ELR (cell line): ENCODE data around the gene SLC25A48.

Source experiments
- DNase-seq: peaks from one replicate; pipeline ENCODE4 v3.0.0-alpha.2; 2015; ENCODE audit warnings: low read depth

SLC25A48 gene

GRCh38 chr5:135834639-135835529, at the start of gene SLC25A48:
Gene SLC25A48 (plus strand): TSS chr5:135834663. CDS start chr5:135834848, 185 bp downstream.
- peak; percentile 61 for DNase-seq

- DNase-seq = no peak
Observed at GRCh38 chr5:135800656-135801055, 33.8 kb upstream of the SLC25A48 start.

- DNase-seq = no peak
Observed at GRCh38 chr5:135810188-135810943, 24.1 kb upstream of the SLC25A48 start.

- no peak for DNase-seq
Observed at GRCh38 chr5:135811007-135811406, 23.5 kb upstream of the SLC25A48 start.

- DNase-seq = no peak
Observed at GRCh38 chr5:135813758-135814157, 20.7 kb upstream of the SLC25A48 start.

- DNase-seq = no peak
Observed at GRCh38 chr5:135814316-135814715, 20.1 kb upstream of the SLC25A48 start.

GRCh38 chr5:135814812-135815211, 19.7 kb upstream of the SLC25A48 start:
- no peak for DNase-seq

GRCh38 chr5:135821061-135821801, 13.2 kb upstream of the SLC25A48 start:
- DNase-seq = no peak

GRCh38 chr5:135821802-135822201, 12.7 kb upstream of the SLC25A48 start:
- DNase-seq = no peak

GRCh38 chr5:135822286-135822685, 12.2 kb upstream of the SLC25A48 start:
- DNase-seq = no peak

GRCh38 chr5:135822959-135823358, 11.5 kb upstream of the SLC25A48 start:
- no peak for DNase-seq

- no peak for DNase-seq
Observed at GRCh38 chr5:135823881-135824280, 10.6 kb upstream of the SLC25A48 start.

GRCh38 chr5:135824541-135825041, 9.9 kb upstream of the SLC25A48 start:
- no peak for DNase-seq

GRCh38 chr5:135825373-135826220, 8.9 kb upstream of the SLC25A48 start:
- DNase-seq = no peak

GRCh38 chr5:135826221-135826525, 8.3 kb upstream of the SLC25A48 start:
- DNase-seq = no peak

GRCh38 chr5:135826994-135827671, 7.3 kb upstream of the SLC25A48 start:
- DNase-seq = no peak

- no peak for DNase-seq
Observed at GRCh38 chr5:135827965-135828781, 6.3 kb upstream of the SLC25A48 start.

GRCh38 chr5:135828782-135829127, 5.7 kb upstream of the SLC25A48 start:
- no peak for DNase-seq

GRCh38 chr5:135829179-135829578, 5.3 kb upstream of the SLC25A48 start:
- no peak for DNase-seq
